Fibroblast of villous mesenchyme (primary cell): ENCODE measurements around the gene NEFH. TPM values are rescaled to one million over a fixed set of nuclear protein-coding genes. Genes with fewer than 3 reads are reported as not detected.

Source experiments
- DNase-seq: peaks from one replicate; pipeline ENCODE4 v3.0.0-alpha.2; 2010; ENCODE audit warnings: low read depth
- H3K4me3 ChIP-seq: 2 replicates; pipeline ENCODE4 v1.5.1; 2011; ENCODE audit warnings: low read depth, mild to moderate bottlenecking, low read length
- total RNA-seq: library from RNA; depleted of rRNA; stranded (reverse); fragments of >200 nt; gene quantifications from 2 replicates; pipeline ENCODE4 v1.2.3, GENCODE V29; 2012
- TF ChIP-seq, protein P1 (sequence below): IDR thresholded peaks from 2 replicates; pipeline ENCODE4 v1.5.1; 2012; ENCODE audit warnings: low read depth, mild to moderate bottlenecking, low read length; ENCODE audit not compliant: insufficient read depth

NEFH gene
- total RNA-seq, 1 donor = under 0.01 TPM

DNA sequence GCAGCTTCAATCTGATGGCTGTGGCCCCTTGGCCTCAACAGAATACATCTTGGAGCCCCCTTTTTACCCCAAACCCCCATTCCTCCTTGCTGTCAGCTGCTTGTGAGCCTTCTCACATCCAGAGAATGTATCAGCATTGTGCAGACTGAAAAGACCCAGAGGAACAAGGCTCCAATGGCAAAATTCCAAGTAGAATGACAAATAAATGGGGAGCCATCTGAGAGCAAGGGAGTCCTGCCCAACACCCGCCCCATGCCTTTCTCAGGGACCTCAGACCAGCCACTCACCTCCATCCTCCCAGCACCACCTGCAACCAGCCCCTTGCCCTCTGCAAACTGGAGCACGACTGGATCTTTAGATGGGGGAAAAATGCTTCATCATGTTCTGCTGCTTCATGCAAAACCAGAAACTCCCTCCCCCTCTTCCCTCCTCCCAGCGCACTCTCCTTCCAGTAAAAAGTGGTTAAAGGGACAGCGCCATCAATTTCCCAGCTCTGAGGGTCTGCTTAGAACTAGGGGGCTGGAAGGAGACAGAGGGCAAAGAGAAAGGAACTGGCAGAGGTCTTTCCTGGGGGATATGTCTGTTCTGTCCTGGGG lies 2.2 kb upstream of the NEFH start:
- DNase-seq = no peak
- H3K4me3 ChIP-seq = no peak overlapping the region
- TF ChIP-seq, protein P1, sequence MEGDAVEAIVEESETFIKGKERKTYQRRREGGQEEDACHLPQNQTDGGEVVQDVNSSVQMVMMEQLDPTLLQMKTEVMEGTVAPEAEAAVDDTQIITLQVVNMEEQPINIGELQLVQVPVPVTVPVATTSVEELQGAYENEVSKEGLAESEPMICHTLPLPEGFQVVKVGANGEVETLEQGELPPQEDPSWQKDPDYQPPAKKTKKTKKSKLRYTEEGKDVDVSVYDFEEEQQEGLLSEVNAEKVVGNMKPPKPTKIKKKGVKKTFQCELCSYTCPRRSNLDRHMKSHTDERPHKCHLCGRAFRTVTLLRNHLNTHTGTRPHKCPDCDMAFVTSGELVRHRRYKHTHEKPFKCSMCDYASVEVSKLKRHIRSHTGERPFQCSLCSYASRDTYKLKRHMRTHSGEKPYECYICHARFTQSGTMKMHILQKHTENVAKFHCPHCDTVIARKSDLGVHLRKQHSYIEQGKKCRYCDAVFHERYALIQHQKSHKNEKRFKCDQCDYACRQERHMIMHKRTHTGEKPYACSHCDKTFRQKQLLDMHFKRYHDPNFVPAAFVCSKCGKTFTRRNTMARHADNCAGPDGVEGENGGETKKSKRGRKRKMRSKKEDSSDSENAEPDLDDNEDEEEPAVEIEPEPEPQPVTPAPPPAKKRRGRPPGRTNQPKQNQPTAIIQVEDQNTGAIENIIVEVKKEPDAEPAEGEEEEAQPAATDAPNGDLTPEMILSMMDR = no peak

DNA sequence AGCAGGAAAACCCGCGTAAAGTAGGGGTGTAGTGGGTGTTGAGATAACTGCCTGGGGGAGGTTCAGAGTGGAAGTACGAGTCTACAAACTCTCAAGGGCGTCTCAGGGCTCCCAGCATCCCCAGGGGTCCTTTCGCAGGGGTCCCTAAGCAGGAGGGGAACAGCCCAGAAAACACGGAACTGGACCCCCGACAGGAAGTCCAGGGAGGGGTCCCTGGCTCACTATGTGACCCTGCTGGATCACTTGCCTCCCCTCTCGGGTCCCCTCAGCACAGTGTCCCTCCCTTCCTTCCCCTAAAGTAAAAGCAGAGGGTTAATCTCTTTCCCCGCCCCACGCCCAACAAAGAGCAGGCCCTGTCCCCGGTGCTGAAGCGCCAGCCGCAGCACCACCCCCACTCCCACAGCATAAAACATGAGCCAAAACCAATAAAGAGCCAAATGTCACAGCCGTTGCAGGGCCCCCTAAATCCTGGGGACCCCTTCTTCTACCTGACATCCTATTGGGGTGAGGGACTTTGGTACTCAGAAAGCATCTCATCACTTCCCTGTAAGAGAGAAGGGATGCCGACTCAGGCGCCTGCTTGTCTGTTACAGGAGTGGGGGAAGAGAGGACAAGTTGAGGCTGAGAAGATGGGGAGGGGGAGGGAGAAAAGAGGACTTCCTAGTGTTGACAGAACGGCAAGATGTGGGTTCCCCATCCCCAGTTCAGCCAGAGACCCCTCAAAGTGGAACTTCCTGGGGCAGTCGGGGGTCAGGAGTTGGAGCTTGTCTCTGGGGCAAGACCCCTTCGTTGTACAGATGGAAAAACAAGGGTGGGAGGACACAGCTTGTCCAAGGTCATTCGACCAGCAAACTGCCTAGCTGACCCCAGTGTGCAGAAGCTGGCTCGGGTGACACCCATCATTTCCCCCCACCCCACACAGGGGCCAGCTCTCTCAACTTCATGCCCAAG lies 1.4 kb upstream of the NEFH start:
- TF ChIP-seq, protein P1 = no peak
- DNase-seq = no peak
- no peak overlapping the region for H3K4me3 ChIP-seq

DNA sequence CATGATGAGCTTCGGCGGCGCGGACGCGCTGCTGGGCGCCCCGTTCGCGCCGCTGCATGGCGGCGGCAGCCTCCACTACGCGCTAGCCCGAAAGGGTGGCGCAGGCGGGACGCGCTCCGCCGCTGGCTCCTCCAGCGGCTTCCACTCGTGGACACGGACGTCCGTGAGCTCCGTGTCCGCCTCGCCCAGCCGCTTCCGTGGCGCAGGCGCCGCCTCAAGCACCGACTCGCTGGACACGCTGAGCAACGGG lies 169 bp downstream of the NEFH start:
- TF ChIP-seq, protein P1 = no peak
- DNase-seq = no peak
- H3K4me3 ChIP-seq = no peak overlapping the region

DNA sequence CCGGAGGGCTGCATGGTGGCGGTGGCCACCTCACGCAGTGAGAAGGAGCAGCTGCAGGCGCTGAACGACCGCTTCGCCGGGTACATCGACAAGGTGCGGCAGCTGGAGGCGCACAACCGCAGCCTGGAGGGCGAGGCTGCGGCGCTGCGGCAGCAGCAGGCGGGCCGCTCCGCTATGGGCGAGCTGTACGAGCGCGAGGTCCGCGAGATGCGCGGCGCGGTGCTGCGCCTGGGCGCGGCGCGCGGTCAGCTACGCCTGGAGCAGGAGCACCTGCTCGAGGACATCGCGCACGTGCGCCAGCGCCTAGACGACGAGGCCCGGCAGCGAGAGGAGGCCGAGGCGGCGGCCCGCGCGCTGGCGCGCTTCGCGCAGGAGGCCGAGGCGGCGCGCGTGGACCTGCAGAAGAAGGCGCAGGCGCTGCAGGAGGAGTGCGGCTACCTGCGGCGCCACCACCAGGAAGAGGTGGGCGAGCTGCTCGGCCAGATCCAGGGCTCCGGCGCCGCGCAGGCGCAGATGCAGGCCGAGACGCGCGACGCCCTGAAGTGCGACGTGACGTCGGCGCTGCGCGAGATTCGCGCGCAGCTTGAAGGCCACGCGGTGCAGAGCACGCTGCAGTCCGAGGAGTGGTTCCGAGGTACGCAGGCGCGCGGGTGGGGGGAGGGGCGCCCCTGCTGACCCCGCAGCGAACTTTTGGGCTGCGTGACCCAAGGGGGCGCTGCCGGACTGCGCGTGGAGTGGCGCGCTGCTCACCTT lies 670 bp downstream of the NEFH start:
- peak overlapping the region; percentile 29 for H3K4me3 ChIP-seq
- DNase-seq = peak; percentile 59
- TF ChIP-seq, protein P1 = no peak

DNA sequence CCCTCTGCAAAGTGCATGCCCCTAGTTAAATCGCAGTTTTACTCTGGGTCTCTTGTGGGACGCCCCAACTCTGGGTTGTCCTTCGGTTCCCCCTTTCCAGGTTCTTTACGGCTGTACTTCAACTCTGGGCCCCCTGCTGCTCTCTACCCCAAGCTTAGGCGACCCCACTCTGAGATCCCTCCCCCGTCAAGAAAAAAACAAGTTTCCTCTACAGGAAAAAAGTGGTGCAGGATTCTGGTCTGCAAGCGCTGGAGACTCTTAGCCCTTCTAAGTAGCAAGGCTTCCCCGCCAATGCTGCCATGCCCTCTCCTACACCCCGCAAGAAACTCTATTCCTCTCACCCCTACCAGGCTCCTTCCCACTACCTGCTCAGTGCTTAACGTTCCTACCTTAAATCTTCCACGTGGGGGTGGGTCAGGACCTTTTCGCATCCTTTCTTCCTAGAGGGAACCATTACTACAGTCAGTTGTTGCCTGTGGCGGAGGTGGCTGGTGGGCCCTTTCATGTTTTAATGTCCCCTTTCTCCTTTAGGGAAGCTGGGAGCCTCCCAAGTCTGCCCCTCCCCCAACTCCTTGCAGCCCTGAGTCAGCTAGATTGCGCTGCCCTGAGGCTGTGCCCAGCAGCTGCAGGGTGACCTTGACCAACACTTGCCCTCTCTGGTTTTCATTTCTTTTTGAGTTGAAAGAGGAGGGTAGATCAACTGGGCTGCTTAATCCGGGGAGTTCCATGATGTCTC lies 1.4 kb downstream of the NEFH start:
- peak; percentile 16 for DNase-seq

DNA sequence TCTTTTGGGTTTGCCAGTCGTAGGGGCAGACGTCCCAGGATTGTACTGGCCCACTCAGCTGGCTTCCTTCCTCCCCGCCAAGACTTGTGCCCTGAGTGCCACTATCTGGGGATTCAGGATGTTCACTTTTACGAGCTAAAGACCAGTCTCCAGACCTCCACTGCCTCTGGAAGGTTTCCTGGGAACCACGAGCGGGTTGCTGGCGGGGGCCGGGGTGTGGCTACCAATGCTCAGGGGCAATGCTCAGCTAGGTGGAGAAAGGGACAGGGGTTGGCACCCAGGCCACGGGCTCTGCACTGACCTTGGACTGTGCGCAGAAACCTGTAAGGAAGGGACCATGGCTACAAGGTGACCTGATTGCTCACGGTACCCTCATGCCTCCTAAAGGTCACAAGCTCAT lies 2.2 kb downstream of the NEFH start:
- no peak overlapping the region for H3K4me3 ChIP-seq
- DNase-seq = no peak
- TF ChIP-seq, protein P1 = no peak

More for the DNA sequence above, 1.4 kb downstream of the NEFH start:
- H3K4me3 ChIP-seq = peak overlapping the region; percentile 29
- TF ChIP-seq, protein P1 = no peak
